Measurements from ENCODE around the gene TTLL4. TPM values are rescaled to one million over a fixed set of nuclear protein-coding genes. Genes with fewer than 3 reads are reported as not detected.

TTLL4 gene
- total RNA-seq: 5.5 and 6.8 TPM in 2 replicates

GRCh38 chr2:218710687-218711549, at the start of gene TTLL4:
TSS of gene TTLL4 (plus strand) at chr2:218710835. CDS start at chr2:218737677, 26,842 bp downstream.
- FAIRE-seq (no peak), DNase-seq (ENCODE audit: low read depth) (peak; percentile 80)
- no peaks in the 10 kb centered on the region for H3K36me3 ChIP-seq (ENCODE audit: control insufficient read depth, insufficient read depth, low read length)
- TF ChIP-seq, protein P1, sequence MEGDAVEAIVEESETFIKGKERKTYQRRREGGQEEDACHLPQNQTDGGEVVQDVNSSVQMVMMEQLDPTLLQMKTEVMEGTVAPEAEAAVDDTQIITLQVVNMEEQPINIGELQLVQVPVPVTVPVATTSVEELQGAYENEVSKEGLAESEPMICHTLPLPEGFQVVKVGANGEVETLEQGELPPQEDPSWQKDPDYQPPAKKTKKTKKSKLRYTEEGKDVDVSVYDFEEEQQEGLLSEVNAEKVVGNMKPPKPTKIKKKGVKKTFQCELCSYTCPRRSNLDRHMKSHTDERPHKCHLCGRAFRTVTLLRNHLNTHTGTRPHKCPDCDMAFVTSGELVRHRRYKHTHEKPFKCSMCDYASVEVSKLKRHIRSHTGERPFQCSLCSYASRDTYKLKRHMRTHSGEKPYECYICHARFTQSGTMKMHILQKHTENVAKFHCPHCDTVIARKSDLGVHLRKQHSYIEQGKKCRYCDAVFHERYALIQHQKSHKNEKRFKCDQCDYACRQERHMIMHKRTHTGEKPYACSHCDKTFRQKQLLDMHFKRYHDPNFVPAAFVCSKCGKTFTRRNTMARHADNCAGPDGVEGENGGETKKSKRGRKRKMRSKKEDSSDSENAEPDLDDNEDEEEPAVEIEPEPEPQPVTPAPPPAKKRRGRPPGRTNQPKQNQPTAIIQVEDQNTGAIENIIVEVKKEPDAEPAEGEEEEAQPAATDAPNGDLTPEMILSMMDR (IDR thresholded peaks at IDR 0.05; ENCODE audit: insufficient read depth, low read length, severe bottlenecking): peak; percentile 84
- H3K4me3 ChIP-seq (ENCODE audit: low read depth, low read length): peak within 1 kb of the TSS; percentile 99
- H3K27me3 ChIP-seq (ENCODE audit: control insufficient read depth, insufficient read depth, low read length): no peaks in the 10 kb centered on the region

DNA sequence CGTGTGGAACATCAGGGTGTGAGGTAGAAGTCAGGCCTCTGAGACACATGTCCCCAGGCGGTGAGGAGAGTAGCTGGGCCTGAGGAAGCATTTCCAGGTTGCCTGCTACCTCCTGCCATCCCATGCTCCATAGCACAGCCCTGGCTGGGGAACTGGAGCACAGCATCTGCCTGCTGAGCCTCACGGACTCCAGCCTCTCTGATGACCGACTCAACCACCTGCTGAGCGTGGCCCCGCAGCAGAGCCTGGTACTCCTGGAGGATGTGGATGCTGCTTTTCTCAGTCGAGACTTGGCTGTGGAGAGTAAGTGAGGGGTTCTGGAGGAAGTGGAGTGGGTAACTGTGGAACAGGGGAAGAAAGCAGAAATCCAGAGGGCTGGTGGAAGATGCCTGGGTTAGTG, 48.3 kb upstream of the TTLL4 start:
- Histone ChIP-seq H3K4me3 (ENCODE audit: low read depth, low read length) (no peak overlapping the region), H3K27me3 (ENCODE audit: control insufficient read depth, insufficient read depth, low read length) (no peaks in the 10 kb centered on the region), H3K36me3 (ENCODE audit: control insufficient read depth, insufficient read depth, low read length) (peaks cover 33% of the 10 kb centered on the region)
- TF ChIP-seq, protein P1 (IDR thresholded peaks at IDR 0.05; ENCODE audit: insufficient read depth, low read length, severe bottlenecking): no peak
- FAIRE-seq (no peak), DNase-seq (ENCODE audit: low read depth) (no peak)

GRCh38 chr2:218662827-218663226, 47.8 kb upstream of the TTLL4 start:
- DNase-seq (ENCODE audit: low read depth) (no peak), FAIRE-seq (no peak)
- H3K36me3 ChIP-seq (ENCODE audit: control insufficient read depth, insufficient read depth, low read length): peaks cover 33% of the 10 kb centered on the region

GRCh38 chr2:218663901-218664300, 46.7 kb upstream of the TTLL4 start:
- TF ChIP-seq, protein P1 (IDR thresholded peaks at IDR 0.05; ENCODE audit: insufficient read depth, low read length, severe bottlenecking): no peak
- no peaks in the 10 kb centered on the region for H3K27me3 ChIP-seq (ENCODE audit: control insufficient read depth, insufficient read depth, low read length)
- DNase-seq (ENCODE audit: low read depth) (no peak), FAIRE-seq (no peak)
- peaks cover 33% of the 10 kb centered on the region for H3K36me3 ChIP-seq (ENCODE audit: control insufficient read depth, insufficient read depth, low read length)
- H3K4me3 ChIP-seq (ENCODE audit: low read depth, low read length): no peak overlapping the region

More at GRCh38 chr2:218662827-218663226, 47.8 kb upstream of the TTLL4 start:
- H3K27me3 ChIP-seq (ENCODE audit: control insufficient read depth, insufficient read depth, low read length): no peaks in the 10 kb centered on the region
- no peak overlapping the region for H3K4me3 ChIP-seq (ENCODE audit: low read depth, low read length)
- TF ChIP-seq, protein P1 (IDR thresholded peaks at IDR 0.05; ENCODE audit: insufficient read depth, low read length, severe bottlenecking): no peak

DNA sequence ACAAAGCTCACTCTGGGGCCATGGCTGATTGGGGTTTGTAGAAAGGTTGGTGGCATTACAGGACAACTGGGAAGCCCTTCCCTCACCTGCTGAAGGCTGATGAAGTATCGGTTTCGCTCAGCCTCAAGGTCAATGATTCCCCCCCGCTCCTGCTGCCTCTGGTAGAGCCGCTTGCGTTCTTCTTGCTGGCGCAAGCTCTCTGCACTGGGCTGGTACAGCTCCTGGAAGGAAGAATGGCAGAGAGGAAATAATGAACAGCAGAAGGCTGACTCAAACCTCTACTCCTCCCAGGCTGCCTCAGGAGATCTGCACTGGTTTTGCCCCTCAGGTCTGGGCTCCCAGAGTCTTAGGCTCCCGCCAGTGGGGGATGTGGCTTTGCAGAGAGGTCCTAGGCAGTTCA, 46.0 kb upstream of the TTLL4 start:
- Histone ChIP-seq H3K27me3 (ENCODE audit: control insufficient read depth, insufficient read depth, low read length) (no peaks in the 10 kb centered on the region), H3K4me3 (ENCODE audit: low read depth, low read length) (no peak overlapping the region), H3K36me3 (ENCODE audit: control insufficient read depth, insufficient read depth, low read length) (peaks cover 33% of the 10 kb centered on the region)
- TF ChIP-seq, protein P1 (IDR thresholded peaks at IDR 0.05; ENCODE audit: insufficient read depth, low read length, severe bottlenecking): no peak
- no peak for FAIRE-seq
- DNase-seq (ENCODE audit: low read depth): no peak

Data from bronchial epithelial cell (primary cell).